ENCODE measurements around the gene TEAD4. TPM values are rescaled to one million over a fixed set of nuclear protein-coding genes. Genes with fewer than 3 reads are reported as not detected.
A peak's percentile ranks its signal among the peaks of the same experiment; 100 is the strongest.

TEAD4 gene
- total and polyA plus RNA-seq, 3 donors from 2014 or later, result 9.7 to 16.1 (median 10.9) TPM

DNA sequence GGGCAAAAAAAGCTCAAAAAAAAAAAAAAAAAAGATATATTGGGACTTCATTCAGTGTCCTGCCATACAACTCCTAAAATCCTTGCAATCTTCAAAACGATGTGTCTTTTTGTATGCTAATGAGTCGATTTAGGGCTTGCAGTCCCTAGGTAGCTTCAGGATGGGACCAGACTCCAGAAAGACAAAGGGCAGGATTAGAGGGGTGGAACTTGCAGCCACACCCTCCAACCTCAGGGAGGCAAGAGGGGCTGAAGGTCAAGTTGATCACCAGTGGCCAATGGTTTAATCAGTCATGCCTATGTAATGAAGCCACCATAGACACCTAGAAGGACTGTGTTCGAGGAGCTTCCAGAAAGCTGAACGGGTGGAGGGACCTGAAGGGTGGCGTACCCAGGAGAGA, 29.3 kb downstream of the TEAD4 start:
- no peak for TF ChIP-seq POLR2A (IDR thresholded peaks at IDR 0.05)
- TF ChIP-seq, protein P1, sequence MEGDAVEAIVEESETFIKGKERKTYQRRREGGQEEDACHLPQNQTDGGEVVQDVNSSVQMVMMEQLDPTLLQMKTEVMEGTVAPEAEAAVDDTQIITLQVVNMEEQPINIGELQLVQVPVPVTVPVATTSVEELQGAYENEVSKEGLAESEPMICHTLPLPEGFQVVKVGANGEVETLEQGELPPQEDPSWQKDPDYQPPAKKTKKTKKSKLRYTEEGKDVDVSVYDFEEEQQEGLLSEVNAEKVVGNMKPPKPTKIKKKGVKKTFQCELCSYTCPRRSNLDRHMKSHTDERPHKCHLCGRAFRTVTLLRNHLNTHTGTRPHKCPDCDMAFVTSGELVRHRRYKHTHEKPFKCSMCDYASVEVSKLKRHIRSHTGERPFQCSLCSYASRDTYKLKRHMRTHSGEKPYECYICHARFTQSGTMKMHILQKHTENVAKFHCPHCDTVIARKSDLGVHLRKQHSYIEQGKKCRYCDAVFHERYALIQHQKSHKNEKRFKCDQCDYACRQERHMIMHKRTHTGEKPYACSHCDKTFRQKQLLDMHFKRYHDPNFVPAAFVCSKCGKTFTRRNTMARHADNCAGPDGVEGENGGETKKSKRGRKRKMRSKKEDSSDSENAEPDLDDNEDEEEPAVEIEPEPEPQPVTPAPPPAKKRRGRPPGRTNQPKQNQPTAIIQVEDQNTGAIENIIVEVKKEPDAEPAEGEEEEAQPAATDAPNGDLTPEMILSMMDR (IDR thresholded peaks at IDR 0.05), result no peak
- DNase-seq, result no peak
- intact Hi-C loops (cut with DNase I; ENCODE audit: low total_unique reads), result no loop called here
- Histone ChIP-seq H3K27me3 (no peaks in the 10 kb centered on the region), H3K36me3 (ENCODE audit: low read depth, missing control alignments) (no peaks in the 10 kb centered on the region), H3K27ac (no peak overlapping the region), H3K4me1 (no peaks in the 10 kb centered on the region), H3K9me3 (no peaks in the 10 kb centered on the region), H3K4me3 (no peak overlapping the region)
- 94 to 100% methylated on average over 5 of the region's 5 CpGs for WGBS, 2 donors

DNA sequence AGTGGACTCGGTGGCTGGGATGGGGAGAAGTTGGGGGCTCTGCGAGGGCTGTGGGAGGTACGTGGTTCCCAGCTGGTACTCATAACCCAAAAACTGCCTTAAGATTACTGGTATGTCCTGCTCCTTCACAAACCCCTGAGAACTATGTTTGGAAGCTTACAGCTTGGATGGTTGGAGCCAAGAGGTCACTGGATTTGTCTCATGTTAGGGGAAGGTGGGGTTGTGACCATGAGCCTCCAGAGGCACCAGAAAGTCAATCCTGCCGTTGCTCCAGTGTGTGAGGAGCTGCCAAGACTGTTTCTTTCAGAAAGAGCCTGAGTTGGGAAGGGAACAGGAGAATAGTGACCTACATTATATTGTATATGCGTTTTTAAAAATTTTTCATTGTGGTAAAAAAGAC, 33.5 kb downstream of the TEAD4 start:
- intact Hi-C loops (cut with DNase I; ENCODE audit: low total_unique reads), result no loop called here
- no peaks in the 10 kb centered on the region for H3K36me3 ChIP-seq (ENCODE audit: low read depth, missing control alignments)
- WGBS, 2 donors, result 70 to 76% methylated on average over 5 of the region's 5 CpGs
- H3K9me3 ChIP-seq, result no peaks in the 10 kb centered on the region
- H3K27ac ChIP-seq, result no peak overlapping the region
- H3K27me3 ChIP-seq, result no peaks in the 10 kb centered on the region
- no peak for DNase-seq
- no peak for TF ChIP-seq POLR2A (IDR thresholded peaks at IDR 0.05)
- no peaks in the 10 kb centered on the region for H3K4me1 ChIP-seq
- H3K4me3 ChIP-seq, result no peak overlapping the region

DNA sequence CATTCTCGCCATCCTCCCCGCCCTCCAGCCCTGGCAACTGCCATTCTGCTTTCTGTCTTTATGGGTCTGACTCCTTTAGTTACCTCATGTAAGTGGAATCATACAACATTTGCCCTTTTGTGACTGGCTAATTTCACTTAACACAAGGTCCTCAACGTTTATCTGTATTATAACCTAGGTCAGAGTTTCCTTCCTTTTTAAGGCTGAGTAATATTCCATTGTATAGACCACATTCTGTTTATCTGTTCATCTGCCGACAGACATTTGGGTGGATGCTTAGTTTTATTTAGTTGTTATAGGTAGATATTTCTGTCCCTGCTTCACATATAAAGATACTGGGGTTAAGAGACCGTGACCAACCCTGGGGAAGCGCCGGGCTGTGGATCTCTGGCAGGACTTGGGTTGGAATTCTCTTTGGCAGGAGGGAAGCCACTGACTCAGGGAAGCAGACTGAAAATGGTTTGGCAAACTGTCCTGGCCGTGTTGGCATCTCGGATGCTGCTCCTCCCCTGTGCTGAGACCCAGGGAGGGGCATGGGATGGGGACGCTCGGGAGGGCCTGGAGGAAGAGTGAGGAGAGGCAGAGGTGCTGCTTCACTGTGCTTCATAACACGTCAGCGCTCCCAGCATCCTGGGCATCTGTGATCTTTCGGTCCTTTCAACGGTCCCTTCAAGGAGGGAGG, 38.9 kb downstream of the TEAD4 start:
- Histone ChIP-seq H3K4me3 (no peak overlapping the region), H3K27ac (no peak overlapping the region), H3K36me3 (ENCODE audit: low read depth, missing control alignments) (no peaks in the 10 kb centered on the region), H3K4me1 (peaks cover 5% of the 10 kb centered on the region), H3K9me3 (no peaks in the 10 kb centered on the region), H3K27me3 (no peaks in the 10 kb centered on the region)
- intact Hi-C loops (cut with DNase I; ENCODE audit: low total_unique reads), result no loop called here
- no peak for DNase-seq
- TF ChIP-seq, protein P1 (IDR thresholded peaks at IDR 0.05), result no peak
- no peak for TF ChIP-seq POLR2A (IDR thresholded peaks at IDR 0.05)
- WGBS, 2 donors, result 85 to 88% methylated on average over 14 to 15 of the region's 15 CpGs

DNA sequence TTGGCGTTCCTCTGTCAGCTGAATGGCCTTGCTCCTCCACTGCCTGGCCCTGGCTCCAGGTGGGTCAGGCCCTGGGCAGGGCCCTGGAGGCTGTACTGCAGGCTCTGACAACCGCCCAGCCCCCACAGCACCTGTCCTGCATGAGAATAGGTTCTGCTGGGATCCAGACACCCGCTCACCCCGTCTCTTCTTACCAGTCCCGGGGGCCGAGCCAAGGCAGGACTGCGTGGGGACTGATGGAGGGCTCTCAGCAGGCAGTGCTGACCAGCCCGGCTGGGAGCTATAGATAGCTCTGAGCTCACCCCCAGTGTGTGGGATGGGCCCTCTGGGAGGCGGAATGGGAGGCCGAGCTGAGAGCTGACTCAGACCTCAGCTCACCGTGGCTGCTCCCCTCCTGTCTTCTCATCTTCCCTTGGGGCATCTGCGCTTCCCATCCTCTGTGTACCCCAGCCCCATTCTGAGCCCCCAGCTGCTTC, 39.6 kb downstream of the TEAD4 start:
- peak; percentile 78 for DNase-seq
- 57 to 66% methylated on average over 9 to 12 of the region's 12 CpGs for WGBS, 2 donors
- Histone ChIP-seq H3K4me3 (no peak overlapping the region), H3K4me1 (peaks cover 5% of the 10 kb centered on the region), H3K27me3 (no peaks in the 10 kb centered on the region), H3K27ac (no peak overlapping the region), H3K9me3 (no peaks in the 10 kb centered on the region), H3K36me3 (ENCODE audit: low read depth, missing control alignments) (no peaks in the 10 kb centered on the region)
- no peak for TF ChIP-seq POLR2A (IDR thresholded peaks at IDR 0.05)
- TF ChIP-seq, protein P1 (IDR thresholded peaks at IDR 0.05), result no peak
- intact Hi-C loops (cut with DNase I; ENCODE audit: low total_unique reads), result no loop called here

DNA sequence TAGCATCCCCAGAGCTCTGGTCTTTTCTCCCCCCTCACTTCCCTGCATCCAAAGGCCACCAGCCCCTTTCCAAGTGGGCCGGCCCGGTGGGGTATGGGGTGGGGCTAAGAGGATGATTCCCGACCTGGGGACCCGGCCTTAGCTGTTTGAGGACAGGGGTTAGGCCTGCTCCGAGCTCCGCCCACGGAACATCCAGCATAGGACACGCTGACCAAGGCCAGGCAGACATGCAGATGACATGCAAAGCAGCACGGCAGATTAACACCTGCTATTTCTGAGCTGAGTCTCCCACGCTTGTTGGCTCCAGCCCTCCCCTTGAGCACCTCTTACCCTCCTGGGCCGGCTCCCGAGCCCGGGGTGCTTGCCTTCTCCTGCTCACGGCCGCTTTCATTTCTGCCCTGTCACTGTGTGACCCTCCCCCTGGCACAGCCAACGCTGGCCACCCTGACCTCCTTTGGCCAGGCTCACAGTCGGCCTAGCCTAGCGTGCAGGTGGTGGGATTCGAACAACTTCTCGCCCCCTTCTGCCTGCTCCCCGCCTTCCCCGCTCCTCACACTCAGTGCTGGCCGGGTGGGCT, 40.2 kb downstream of the TEAD4 start:
- TF ChIP-seq, protein P1 (IDR thresholded peaks at IDR 0.05), result no peak
- TF ChIP-seq POLR2A (IDR thresholded peaks at IDR 0.05), result no peak
- H3K4me3 ChIP-seq, result no peak overlapping the region
- H3K27ac ChIP-seq, result no peak overlapping the region
- intact Hi-C loops (cut with DNase I; ENCODE audit: low total_unique reads), result no loop called here
- H3K9me3 ChIP-seq, result no peaks in the 10 kb centered on the region
- WGBS, 2 donors, result 57 to 66% methylated on average over 18 to 23 of the region's 23 CpGs
- peaks cover 5% of the 10 kb centered on the region for H3K4me1 ChIP-seq
- no peaks in the 10 kb centered on the region for H3K36me3 ChIP-seq (ENCODE audit: low read depth, missing control alignments)
- no peak for DNase-seq
- H3K27me3 ChIP-seq, result no peaks in the 10 kb centered on the region
